ENCODE measurements around the gene DFFB. TPM values are rescaled to one million over a fixed set of nuclear protein-coding genes. Genes with fewer than 3 reads are reported as not detected.

Gene DFFB
- total RNA-seq, 1 experiment from 2014 or later: 11.9 TPM

GRCh38 chr1:3926956-3927355 is 69.7 kb downstream of the DFFB start:
- Histone ChIP-seq H3K9me3 (ENCODE audit: low read length) (no peaks in the 10 kb centered on the region), H3K27ac (ENCODE audit: low read length) (no peak overlapping the region), H3K4me1 (ENCODE audit: low read length) (peaks cover 9% of the 10 kb centered on the region), H3K9me2 (replicated peaks; ENCODE audit: insufficient read depth, low read length) (no peaks in the 10 kb centered on the region), H3K9ac (ENCODE audit: low read length) (no peak overlapping the region), H4K20me1 (ENCODE audit: insufficient read depth, low read depth, low read length) (no peaks in the 10 kb centered on the region), H3K4me2 (ENCODE audit: low read depth, low read length, poor library complexity, severe bottlenecking) (no peak overlapping the region), H3K36me3 (ENCODE audit: insufficient read depth, low read length) (no peaks in the 10 kb centered on the region), H3K4me3 (ENCODE audit: low read length) (no peak overlapping the region), H3K79me2 (ENCODE audit: low read length) (no peaks in the 10 kb centered on the region), H3K27me3 (ENCODE audit: low read length) (no peaks in the 10 kb centered on the region), H2AFZ (ENCODE audit: low read length) (no peak overlapping the region)
- DNase-seq: no peak

GRCh38 chr1:3928586-3928985 is 71.3 kb downstream of the DFFB start:
- H3K27me3 ChIP-seq (ENCODE audit: low read length): no peaks in the 10 kb centered on the region
- H3K27ac ChIP-seq (ENCODE audit: low read length): no peak overlapping the region
- H3K4me1 ChIP-seq (ENCODE audit: low read length): no peaks in the 10 kb centered on the region
- H3K36me3 ChIP-seq (ENCODE audit: insufficient read depth, low read length): no peaks in the 10 kb centered on the region
- H3K9me3 ChIP-seq (ENCODE audit: low read length): no peaks in the 10 kb centered on the region
- DNase-seq: no peak
- no peak overlapping the region for H2AFZ ChIP-seq (ENCODE audit: low read length)
- H3K9ac ChIP-seq (ENCODE audit: low read length): no peak overlapping the region
- no peak overlapping the region for H3K4me3 ChIP-seq (ENCODE audit: low read length)
- no peak overlapping the region for H3K4me2 ChIP-seq (ENCODE audit: low read depth, low read length, poor library complexity, severe bottlenecking)
- H3K79me2 ChIP-seq (ENCODE audit: low read length): no peaks in the 10 kb centered on the region
- no peaks in the 10 kb centered on the region for H3K9me2 ChIP-seq (replicated peaks; ENCODE audit: insufficient read depth, low read length)
- no peaks in the 10 kb centered on the region for H4K20me1 ChIP-seq (ENCODE audit: insufficient read depth, low read depth, low read length)

- H4K20me1 ChIP-seq (ENCODE audit: insufficient read depth, low read depth, low read length): no peaks in the 10 kb centered on the region
- no peaks in the 10 kb centered on the region for H3K79me2 ChIP-seq (ENCODE audit: low read length)
- no peak overlapping the region for H3K9ac ChIP-seq (ENCODE audit: low read length)
- DNase-seq: no peak
- no peaks in the 10 kb centered on the region for H3K4me1 ChIP-seq (ENCODE audit: low read length)
- no peak overlapping the region for H3K4me2 ChIP-seq (ENCODE audit: low read depth, low read length, poor library complexity, severe bottlenecking)
- H2AFZ ChIP-seq (ENCODE audit: low read length): no peak overlapping the region
- no peaks in the 10 kb centered on the region for H3K9me2 ChIP-seq (replicated peaks; ENCODE audit: insufficient read depth, low read length)
- H3K36me3 ChIP-seq (ENCODE audit: insufficient read depth, low read length): no peaks in the 10 kb centered on the region
- no peaks in the 10 kb centered on the region for H3K9me3 ChIP-seq (ENCODE audit: low read length)
- no peak overlapping the region for H3K27ac ChIP-seq (ENCODE audit: low read length)
- H3K27me3 ChIP-seq (ENCODE audit: low read length): no peaks in the 10 kb centered on the region
- H3K4me3 ChIP-seq (ENCODE audit: low read length): no peak overlapping the region
Observed at GRCh38 chr1:3929126-3929525, 71.8 kb downstream of the DFFB start.

- Histone ChIP-seq H3K4me2 (ENCODE audit: low read depth, low read length, poor library complexity, severe bottlenecking) (no peak overlapping the region), H3K4me1 (ENCODE audit: low read length) (no peaks in the 10 kb centered on the region)
- no peak for DNase-seq
Observed at GRCh38 chr1:3930301-3931006, 73.2 kb downstream of the DFFB start.

GRCh38 chr1:3931007-3931912 is 74.0 kb downstream of the DFFB start:
- Histone ChIP-seq H3K9me3 (ENCODE audit: low read length) (no peaks in the 10 kb centered on the region), H3K27me3 (ENCODE audit: low read length) (no peaks in the 10 kb centered on the region), H4K20me1 (ENCODE audit: insufficient read depth, low read depth, low read length) (no peaks in the 10 kb centered on the region), H2AFZ (ENCODE audit: low read length) (no peak overlapping the region), H3K4me2 (ENCODE audit: low read depth, low read length, poor library complexity, severe bottlenecking) (no peak overlapping the region), H3K9ac (ENCODE audit: low read length) (no peak overlapping the region), H3K27ac (ENCODE audit: low read length) (no peak overlapping the region), H3K36me3 (ENCODE audit: insufficient read depth, low read length) (no peaks in the 10 kb centered on the region), H3K4me3 (ENCODE audit: low read length) (no peak overlapping the region), H3K79me2 (ENCODE audit: low read length) (no peaks in the 10 kb centered on the region), H3K9me2 (replicated peaks; ENCODE audit: insufficient read depth, low read length) (no peaks in the 10 kb centered on the region), H3K4me1 (ENCODE audit: low read length) (no peaks in the 10 kb centered on the region)
- DNase-seq: no peak

More at GRCh38 chr1:3930301-3931006, 73.2 kb downstream of the DFFB start:
- no peaks in the 10 kb centered on the region for H3K79me2 ChIP-seq (ENCODE audit: low read length)
- H2AFZ ChIP-seq (ENCODE audit: low read length): no peak overlapping the region
- H3K9me3 ChIP-seq (ENCODE audit: low read length): no peaks in the 10 kb centered on the region
- H3K9ac ChIP-seq (ENCODE audit: low read length): no peak overlapping the region
- H3K4me3 ChIP-seq (ENCODE audit: low read length): no peak overlapping the region
- no peaks in the 10 kb centered on the region for H3K9me2 ChIP-seq (replicated peaks; ENCODE audit: insufficient read depth, low read length)
- no peaks in the 10 kb centered on the region for H3K27me3 ChIP-seq (ENCODE audit: low read length)
- no peak overlapping the region for H3K27ac ChIP-seq (ENCODE audit: low read length)
- H3K36me3 ChIP-seq (ENCODE audit: insufficient read depth, low read length): no peaks in the 10 kb centered on the region
- no peaks in the 10 kb centered on the region for H4K20me1 ChIP-seq (ENCODE audit: insufficient read depth, low read depth, low read length)

- no peak for DNase-seq
- H3K27ac ChIP-seq (ENCODE audit: low read length): no peak overlapping the region
- no peak overlapping the region for H3K4me3 ChIP-seq (ENCODE audit: low read length)
- H3K4me1 ChIP-seq (ENCODE audit: low read length): no peaks in the 10 kb centered on the region
- 0 out of 2 replicates have a peak, but pooled peaks cover 3% of the 10 kb centered on the region for H3K9me3 ChIP-seq (ENCODE audit: low read length)
- no peaks in the 10 kb centered on the region for H3K36me3 ChIP-seq (ENCODE audit: insufficient read depth, low read length)
- no peak overlapping the region for H3K4me2 ChIP-seq (ENCODE audit: low read depth, low read length, poor library complexity, severe bottlenecking)
- no peaks in the 10 kb centered on the region for H3K9me2 ChIP-seq (replicated peaks; ENCODE audit: insufficient read depth, low read length)
- H3K79me2 ChIP-seq (ENCODE audit: low read length): no peaks in the 10 kb centered on the region
- H2AFZ ChIP-seq (ENCODE audit: low read length): no peak overlapping the region
- H3K27me3 ChIP-seq (ENCODE audit: low read length): no peaks in the 10 kb centered on the region
- H3K9ac ChIP-seq (ENCODE audit: low read length): no peak overlapping the region
- H4K20me1 ChIP-seq (ENCODE audit: insufficient read depth, low read depth, low read length): no peaks in the 10 kb centered on the region
Observed at GRCh38 chr1:3932156-3932919, 75.1 kb downstream of the DFFB start.
